OCI-LY7 (cell line): ENCODE data around the gene NRXN2. TPM values are rescaled to one million over a fixed set of nuclear protein-coding genes. Genes with fewer than 3 reads are reported as not detected.

ENCODE experiments used
- BruUV-seq: library from RNA; stranded (reverse); fragments of 400-500 nt; replicated peaks from 2 replicates; lab custom pipeline; 2021; lab: Mats Ljungman, UMichigan
- CTCF ChIA-PET: fragments of 300-600 bp; sonication (Branson Sonifier 250); formaldehyde crosslinking; loops from one replicate; lab custom pipeline; 2022; ENCODE audit warnings: antibody characterized with exemption; ENCODE audit not compliant: unreplicated experiment; lab: Charles Lee
- POLR2A ChIA-PET: fragments of 300-600 bp; sonication (Branson Sonifier 250); formaldehyde crosslinking; loops from one replicate; lab custom pipeline; 2022; ENCODE audit warnings: antibody characterized with exemption; lab: Charles Lee
- DNase-seq: peaks from one replicate; pipeline ENCODE4 v3.0.0-alpha.2; 2015; ENCODE audit warnings: low spot score
- H2AFZ ChIP-seq: fragments of 200-600 bp; sonication (generic), shearing (Covaris generic); 2 replicates; pipeline ENCODE4 v1.6.1; 2014; ENCODE audit warnings: mild to moderate bottlenecking, antibody characterized with exemption, low read length, moderate library complexity
- H3K27ac ChIP-seq: fragments of 200-600 bp; sonication (generic); 2 replicates; pipeline ENCODE4 v1.5.1; 2014; ENCODE audit warnings: mixed run types, low read depth, mild to moderate bottlenecking, moderate library complexity, low read length, inconsistent platforms; ENCODE audit not compliant: poor library complexity, severe bottlenecking
- H3K36me3 ChIP-seq: fragments of 200-600 bp; sonication (generic); 2 replicates; pipeline ENCODE4 v1.6.1; 2014; ENCODE audit warnings: mild to moderate bottlenecking, antibody characterized with exemption, low read length, moderate library complexity, mixed read lengths; ENCODE audit not compliant: insufficient read depth
- H3K4me1 ChIP-seq: fragments of 200-600 bp; sonication (generic); 2 replicates; pipeline ENCODE4 v1.5.1; 2014; ENCODE audit warnings: mild to moderate bottlenecking, low read length; ENCODE audit not compliant: insufficient read depth, poor library complexity, severe bottlenecking
- H3K4me2 ChIP-seq: fragments of 200-600 bp; sonication (generic); 2 replicates; pipeline ENCODE4 v1.6.1; 2014; ENCODE audit warnings: mild to moderate bottlenecking, low read length
- H3K4me3 ChIP-seq: fragments of 200-600 bp; sonication (generic); 2 replicates; pipeline ENCODE4 v1.5.1; 2014; ENCODE audit warnings: mild to moderate bottlenecking, low read depth, low read length; ENCODE audit not compliant: poor library complexity, severe bottlenecking
- H3K79me2 ChIP-seq: fragments of 200-600 bp; sonication (generic); 2 replicates; pipeline ENCODE4 v1.6.1; 2016; ENCODE audit warnings: low read depth, mild to moderate bottlenecking, low read length, moderate library complexity, mixed read lengths; ENCODE audit not compliant: insufficient read depth
- H3K9me2 ChIP-seq: fragments of 200-600 bp; sonication (generic); 2 replicates; pipeline ENCODE4 v1.6.1; 2016; ENCODE audit warnings: mild to moderate bottlenecking, low read length, mixed read lengths; ENCODE audit not compliant: insufficient read depth
- H3K9me3 ChIP-seq: fragments of 200-600 bp; sonication (generic); 2 replicates; pipeline ENCODE4 v1.6.1; 2014; ENCODE audit warnings: mild to moderate bottlenecking, mixed run types, low read length, mixed read lengths
- H4K20me1 ChIP-seq: fragments of 200-600 bp; sonication (generic); 2 replicates; pipeline ENCODE4 v1.6.1; 2014; ENCODE audit warnings: mild to moderate bottlenecking, antibody characterized with exemption, low read length, moderate library complexity, mixed read lengths; ENCODE audit not compliant: insufficient read depth
- CTCF ChIP-seq: fragments of 200-600 bp; sonication (generic); conservative IDR thresholded peaks from 2 replicates; pipeline ENCODE4 v1.5.1; 2014; ENCODE audit warnings: mild to moderate bottlenecking, antibody characterized with exemption, low read length, moderate library complexity, mixed read lengths
- EZH2phosphoT487 ChIP-seq: fragments of 200-600 bp; sonication (generic); IDR thresholded peaks from 2 replicates; pipeline ENCODE4 v1.6.1; 2018; ENCODE audit warnings: low read depth, borderline replicate concordance, mild to moderate bottlenecking, mixed run types, antibody characterized with exemption, low read length, moderate library complexity, mixed read lengths
- intact Hi-C: fragments of 100-400 bp; cut with micrococcal nuclease; formaldehyde crosslinking; loops from one replicate; pipeline ENCODE4 v1.10.0; 2022; ENCODE audit not compliant: unreplicated experiment
- total RNA-seq, 2 experiments: library from RNA; depleted of rRNA in 1 of 2; stranded (reverse); fragments of >200 nt in 1 of 2; shearing (Covaris generic) in 1 of 2; gene quantifications; 2 replicates each; pipeline ENCODE4 v1.2.3, GENCODE V29; 2014 to 2022

NRXN2 gene
- total RNA-seq, 2 experiments from 2014 or later = 2.4 to 3.3 TPM

GRCh38 chr11:64626637-64627036 lies 96.4 kb downstream of the NRXN2 start:
- Histone ChIP-seq H3K36me3 (no peaks in the 10 kb centered on the region), H3K27ac (no peak overlapping the region), H3K9me2 (no peaks in the 10 kb centered on the region), H3K79me2 (no peaks in the 10 kb centered on the region), H4K20me1 (no peaks in the 10 kb centered on the region), H2AFZ (no peak overlapping the region), H3K4me2 (no peak overlapping the region), H3K4me3 (no peak overlapping the region), H3K4me1 (peaks cover 26% of the 10 kb centered on the region), H3K9me3 (no peaks in the 10 kb centered on the region)
- DNase-seq = no peak
- CTCF ChIA-PET = no interaction called here
- no peak for TF ChIP-seq CTCF
- TF ChIP-seq EZH2phosphoT487 = no peak
- POLR2A ChIA-PET = interaction anchor here (0.6 kb wide), 1 partner anchor 130 kb away, joined by 3 read pairs; no protein-coding TSS in a partner anchor
- no TSS peak for BruUV-seq
- intact Hi-C loops = no loop called here

GRCh38 chr11:64624883-64625481 lies 98.0 kb downstream of the NRXN2 start:
- no peaks in the 10 kb centered on the region for H3K79me2 ChIP-seq
- peak overlapping the region; percentile 6; the same call in 1 of the 2 replicates for H2AFZ ChIP-seq
- H3K4me2 ChIP-seq = 0 out of 2 replicates have a peak overlapping the region, but pooled peaks have one; percentile 4
- H3K9me2 ChIP-seq = no peaks in the 10 kb centered on the region
- DNase-seq = peak; percentile 64
- peaks cover 36% of the 10 kb centered on the region for H3K4me1 ChIP-seq
- BruUV-seq = no TSS peak
- intact Hi-C loops = no loop called here
- no peaks in the 10 kb centered on the region for H4K20me1 ChIP-seq
- POLR2A ChIA-PET = interaction anchor here (0.6 kb wide), 1 partner anchor 39 kb away, joined by 4 read pairs; no protein-coding TSS in a partner anchor
- no peak overlapping the region for H3K4me3 ChIP-seq
- CTCF ChIA-PET = no interaction called here
- no peaks in the 10 kb centered on the region for H3K9me3 ChIP-seq
- TF ChIP-seq EZH2phosphoT487 = no peak
- no peak for TF ChIP-seq CTCF
- no peaks in the 10 kb centered on the region for H3K36me3 ChIP-seq
- no peak overlapping the region for H3K27ac ChIP-seq

- no peak for DNase-seq
- Histone ChIP-seq H3K27ac (no peak overlapping the region), H3K79me2 (no peaks in the 10 kb centered on the region), H3K36me3 (no peaks in the 10 kb centered on the region), H3K4me1 (peaks cover 39% of the 10 kb centered on the region), H3K9me3 (no peaks in the 10 kb centered on the region), H4K20me1 (no peaks in the 10 kb centered on the region), H3K9me2 (no peaks in the 10 kb centered on the region), H3K4me3 (no peak overlapping the region), H3K4me2 (no peak overlapping the region), H2AFZ (no peak overlapping the region)
- TF ChIP-seq EZH2phosphoT487 = no peak
- no peak for TF ChIP-seq CTCF
- CTCF ChIA-PET = no interaction called here
- intact Hi-C loops = no loop called here
- no TSS peak for BruUV-seq
- POLR2A ChIA-PET = no interaction called here
These were observed 100.3 kb downstream of the NRXN2 start for GRCh38 chr11:64622681-64623080.
